ENCODE measurements around the gene STAT3.
"Not testable (repeated sequence)": the region's sequence is repeated elsewhere in the genome, so short reads cannot be mapped to it uniquely, and the experiment has no call there.

The STAT3 gene

GRCh38 chr17:42274812-42275526 is 113.3 kb downstream of the STAT3 start:
- peak in 1 of 2 experiments; percentile 30 for DNase-seq

DNA sequence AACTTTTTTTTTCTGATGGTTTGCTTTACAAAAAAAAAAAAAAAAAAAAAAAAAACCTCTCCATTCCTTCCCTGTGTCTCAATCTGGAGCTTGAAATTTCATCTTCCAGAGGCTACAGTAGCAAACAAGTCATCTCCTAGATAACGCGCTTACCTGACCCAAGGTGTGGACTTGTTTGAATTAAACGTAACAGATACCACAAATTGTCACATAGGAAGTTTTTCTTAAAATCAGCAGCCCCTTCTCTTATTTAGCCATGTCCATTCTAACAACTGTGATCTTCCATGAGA is 114.0 kb downstream of the STAT3 start:
- DNase-seq, result no peak

GRCh38 chr17:42273474-42274252 is 114.6 kb downstream of the STAT3 start:
- no peak for DNase-seq

- DNase-seq, result no peak
These were observed 115.9 kb downstream of the STAT3 start for GRCh38 chr17:42272162-42272907.

- no peak for DNase-seq
These were observed 116.5 kb downstream of the STAT3 start for GRCh38 chr17:42271779-42272035.

DNA sequence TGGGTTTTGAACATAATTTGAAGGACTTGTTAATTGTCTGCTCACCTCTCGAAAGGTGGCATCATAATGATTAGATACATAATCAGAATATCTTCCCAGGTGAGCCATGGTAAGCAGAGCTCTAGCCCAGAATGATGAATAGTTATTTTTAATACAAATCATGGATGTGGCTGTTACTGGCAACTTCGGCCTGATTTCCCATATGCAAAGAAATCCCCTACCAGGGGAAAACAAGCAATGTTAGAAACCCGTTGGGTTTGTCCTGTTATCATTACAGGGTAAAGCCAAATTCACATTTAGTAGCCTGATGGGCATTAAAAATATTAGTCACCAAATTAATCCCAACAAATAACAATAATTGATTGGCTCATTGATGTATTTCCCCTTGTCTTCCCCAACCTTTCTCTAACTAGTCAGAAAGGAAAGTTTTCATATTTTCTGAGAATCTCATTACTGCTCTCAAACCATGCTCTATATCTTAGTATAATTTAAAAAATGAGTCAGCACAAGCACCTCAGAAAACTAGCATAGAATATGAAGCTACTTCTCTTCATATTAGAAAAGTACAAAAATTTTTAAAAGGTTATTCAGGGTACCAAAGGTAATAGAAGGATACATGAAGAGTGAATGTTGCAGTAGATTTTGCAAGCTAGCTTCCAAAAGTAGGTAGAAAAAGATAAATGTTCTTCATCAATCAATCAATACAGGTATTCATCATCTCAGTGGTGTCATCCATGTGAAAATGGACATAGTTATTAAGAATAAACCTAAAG is 117.0 kb downstream of the STAT3 start:
- no peak for DNase-seq

DNA sequence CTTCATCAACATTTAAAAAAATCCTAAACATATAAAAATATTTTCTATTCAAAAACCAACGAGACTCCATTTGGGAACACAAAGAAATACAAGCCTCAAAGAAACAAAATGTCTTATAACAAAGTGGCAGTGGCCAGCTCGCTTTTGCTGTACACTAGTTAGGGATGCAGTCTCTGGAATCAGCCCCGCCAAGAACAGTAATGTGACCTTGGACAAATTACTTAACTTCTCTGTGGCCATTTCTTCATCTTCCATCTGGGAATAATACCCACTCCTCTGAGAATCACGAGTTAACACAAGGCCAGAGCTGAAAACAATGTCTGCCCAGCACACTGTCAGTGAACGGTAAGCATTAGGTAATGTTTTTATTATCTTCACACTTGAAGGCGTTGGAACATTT is 117.6 kb downstream of the STAT3 start:
- no peak for DNase-seq

- no peak for DNase-seq
These were observed 118.1 kb downstream of the STAT3 start for GRCh38 chr17:42270170-42270535.

GRCh38 chr17:42268236-42268635 is 120.0 kb downstream of the STAT3 start:
- DNase-seq, result no peak

DNA sequence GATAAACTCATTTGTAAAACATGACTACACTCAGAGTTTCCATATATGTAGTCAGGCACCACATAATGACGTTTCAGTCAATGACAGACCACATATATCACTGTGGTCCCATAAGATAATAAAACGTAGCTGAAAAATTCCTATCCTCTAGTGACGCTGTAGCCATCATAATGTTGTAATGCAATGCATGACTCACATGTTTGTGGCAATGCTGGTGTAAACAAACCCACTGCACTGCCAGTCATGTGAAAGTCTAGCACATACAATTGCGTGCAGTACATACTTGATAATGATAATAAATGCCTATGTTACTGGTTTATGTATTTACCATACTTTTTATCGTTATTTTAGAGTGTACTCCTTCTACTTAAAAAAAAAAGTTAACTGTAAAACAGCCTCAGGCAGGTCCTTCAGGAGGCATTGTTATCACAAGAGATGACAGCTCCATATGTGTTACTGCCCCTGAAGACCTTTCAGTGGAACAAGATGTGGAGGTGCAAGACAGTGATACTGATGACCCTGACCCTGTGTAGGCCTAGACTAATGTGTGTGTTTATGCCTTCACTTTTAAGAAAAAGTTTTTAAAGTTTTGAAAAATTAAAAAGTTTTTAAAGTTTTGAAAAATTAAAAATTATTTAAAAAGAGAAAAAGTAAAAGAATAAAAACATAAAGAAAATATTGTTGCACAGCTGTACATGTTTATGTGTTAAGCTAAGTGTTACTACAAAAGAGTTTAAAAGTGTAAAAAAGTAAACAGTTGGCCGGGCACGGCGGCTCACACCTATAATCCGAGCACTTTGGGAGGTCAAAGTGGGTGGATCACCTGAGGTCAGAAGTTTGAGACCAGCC is 121.1 kb downstream of the STAT3 start:
- no peak for DNase-seq

GRCh38 chr17:42266462-42266861 is 121.8 kb downstream of the STAT3 start:
- DNase-seq, result no peak

- DNase-seq, result not testable (repeated sequence)
These were observed 123.9 kb downstream of the STAT3 start for GRCh38 chr17:42264366-42264765.
